NCI-H82 treated with DMSO at 0.1 percent for 48 hours (cell line): ENCODE results near the gene AOC2.

Experiments
- DNase-seq: peaks from one replicate; lab custom pipeline; 2025; ENCODE audit not compliant: unreplicated experiment; lab: John Stamatoyannopoulos, UW

Gene AOC2

DNA sequence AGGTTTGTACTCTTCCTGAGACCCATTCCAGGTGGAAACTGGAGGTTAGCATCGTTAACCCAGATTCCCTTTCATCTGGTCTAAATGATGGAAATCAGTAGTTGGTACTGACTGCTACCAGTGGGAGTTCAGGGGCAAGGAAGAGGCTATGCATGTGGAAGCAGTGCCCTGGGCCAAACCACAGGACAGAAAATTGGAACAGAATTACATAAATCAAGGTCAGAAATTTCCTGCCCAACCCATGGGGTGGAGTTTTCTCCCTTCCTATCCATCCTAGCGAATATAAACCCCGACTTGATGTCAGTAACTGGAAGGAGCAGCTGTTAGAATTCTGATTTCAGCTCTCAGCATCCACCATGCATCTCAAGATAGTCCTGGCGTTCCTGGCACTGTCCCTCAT lies at the start of gene AOC2:
AOC2 (plus strand) TSS at position 310 of the 400 bp plus-strand sequence; CDS start at position 357, 47 bp downstream.
- DNase-seq, result no peak

GRCh38 chr17:42795061-42795460 lies 49.3 kb upstream of the AOC2 start:
- no peak for DNase-seq

DNA sequence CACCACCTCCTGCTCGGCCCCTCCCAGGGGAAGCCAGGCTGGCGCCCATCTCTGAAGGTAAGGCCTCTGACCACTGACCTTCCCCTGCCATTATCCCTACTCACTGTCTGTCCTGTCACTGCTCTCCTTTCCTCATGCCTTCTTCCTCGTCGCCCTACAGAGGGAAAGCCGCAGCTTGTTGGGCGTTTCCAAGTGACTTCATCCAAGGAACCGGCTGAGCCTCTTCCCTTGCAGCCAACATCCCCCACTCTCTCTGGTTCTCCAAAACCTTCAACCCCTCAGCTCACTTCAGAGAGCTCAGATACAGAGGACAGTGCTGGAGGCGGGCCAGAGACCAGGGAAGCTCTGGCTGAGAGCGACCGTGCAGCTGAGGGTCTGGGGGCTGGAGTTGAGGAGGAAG lies 48.9 kb upstream of the AOC2 start:
- no peak for DNase-seq

- no peak for DNase-seq
Observed at GRCh38 chr17:42796066-42796758, 48.2 kb upstream of the AOC2 start.

DNA sequence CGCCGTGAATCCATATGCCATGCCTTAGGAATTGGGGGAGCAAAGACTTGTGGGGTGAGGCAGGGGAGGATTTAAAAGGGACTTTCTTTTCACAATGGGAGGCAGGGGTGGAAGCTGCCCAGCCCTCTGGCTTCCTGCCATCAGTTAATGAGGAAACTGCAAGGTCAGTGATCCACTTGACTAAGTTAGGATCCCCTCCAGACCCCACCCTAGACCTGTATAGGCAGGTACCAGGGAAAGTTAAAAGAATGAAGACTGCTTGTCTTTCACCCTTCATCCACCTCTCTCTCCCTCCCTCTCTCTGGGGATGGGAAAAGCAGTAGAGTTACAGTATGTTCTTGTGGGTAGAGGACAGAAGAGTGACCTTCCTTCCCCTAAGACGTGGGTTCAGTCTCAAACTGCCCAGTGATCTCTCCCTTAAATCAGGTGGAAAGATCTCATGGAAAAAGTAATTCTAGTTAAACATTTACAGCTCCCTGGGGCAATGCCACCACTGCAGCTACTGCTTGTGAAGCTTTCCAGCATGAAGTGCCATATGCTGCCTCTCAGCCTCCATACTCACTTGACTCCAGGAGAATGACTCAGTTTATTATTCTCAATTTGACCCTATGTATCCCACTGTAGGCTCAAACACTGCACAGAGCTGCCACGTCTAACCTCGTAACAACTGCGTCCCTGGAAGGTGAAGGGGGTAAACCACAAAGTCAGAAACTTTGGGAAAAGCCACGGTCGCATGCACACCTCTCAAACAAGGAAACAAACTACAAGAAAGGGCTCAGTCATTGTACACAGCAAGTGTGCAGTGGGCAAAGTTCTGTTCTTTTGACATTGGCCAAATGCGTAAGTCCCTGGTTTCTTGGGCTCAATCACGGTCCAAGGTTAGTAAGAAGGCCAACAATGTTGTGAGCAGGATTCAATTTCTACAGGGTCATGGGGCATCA lies 47.0 kb upstream of the AOC2 start:
- no peak for DNase-seq

- no peak for DNase-seq
Observed at GRCh38 chr17:42798011-42798382, 46.4 kb upstream of the AOC2 start.

GRCh38 chr17:42798383-42799380 lies 45.7 kb upstream of the AOC2 start, which contains the start of the genes CNTD1 and COA3:
TSS of gene CNTD1 (plus strand) at chr17:42798861. CDS start at chr17:42799068, 207 bp downstream.
TSS of gene COA3 (minus strand) at chr17:42798704. CDS start at chr17:42798681, 23 bp downstream.
- DNase-seq, result peak; percentile 48

DNA sequence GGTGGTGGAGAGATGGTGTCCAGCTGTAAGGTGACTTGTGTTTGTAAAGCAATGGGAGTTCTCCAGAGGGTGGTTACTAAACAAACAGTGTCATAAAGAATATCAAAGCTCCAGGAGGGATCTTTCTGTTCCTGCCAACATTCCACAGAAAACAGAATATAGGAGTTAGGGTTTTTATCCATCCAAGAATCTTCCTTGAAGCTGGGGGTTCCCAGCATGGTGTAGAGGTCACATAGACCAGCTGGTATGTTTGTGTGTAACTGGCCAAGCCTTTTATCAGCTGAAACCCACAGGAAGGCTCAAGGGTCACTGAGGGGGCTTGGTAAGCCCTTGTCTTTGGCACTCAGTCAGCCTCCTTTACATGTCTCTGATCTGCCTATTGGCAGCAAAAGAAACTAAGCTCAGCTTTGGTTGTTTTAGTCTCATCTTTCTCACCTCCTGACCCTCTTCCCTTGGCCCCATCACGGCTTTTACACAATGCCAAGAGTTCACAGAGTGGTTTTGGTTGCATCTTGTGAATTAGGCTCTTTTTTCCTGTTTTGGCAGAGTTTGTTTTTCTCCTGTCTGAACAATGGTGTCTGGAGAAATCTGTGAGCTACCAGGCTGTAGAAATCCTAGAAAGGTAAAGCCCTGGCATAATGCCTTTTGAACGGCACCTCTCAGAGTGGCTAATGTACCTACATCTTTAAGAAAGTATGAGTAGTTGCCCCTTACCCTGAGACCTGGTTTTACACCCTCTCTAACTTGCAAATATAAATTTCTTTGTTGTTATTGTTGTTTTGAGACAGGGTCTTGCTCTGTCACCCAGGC lies 41.1 kb upstream of the AOC2 start:
- DNase-seq, result no peak

DNA sequence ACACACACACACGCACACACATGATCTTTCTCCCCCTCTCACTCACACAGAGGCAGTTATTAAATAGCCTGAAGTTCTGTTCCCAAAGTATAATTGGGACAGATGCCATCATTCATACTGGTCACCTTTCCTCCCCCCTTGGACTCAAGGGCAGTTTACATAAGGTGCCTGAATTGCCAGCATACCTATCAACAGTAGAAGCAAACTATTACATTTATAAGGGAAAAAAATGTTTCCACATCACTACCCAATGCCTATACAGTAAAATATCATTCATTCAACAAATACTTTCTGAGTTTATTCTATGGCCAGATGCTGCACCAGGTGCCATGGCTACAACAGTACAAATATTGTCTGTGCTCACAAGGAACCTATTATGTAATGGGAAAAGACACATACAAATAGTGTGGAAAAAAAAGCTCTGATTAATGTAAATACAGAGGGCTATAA lies 39.4 kb upstream of the AOC2 start:
- no peak for DNase-seq

GRCh38 chr17:42806249-42806648 lies 38.1 kb upstream of the AOC2 start:
- no peak for DNase-seq

DNA sequence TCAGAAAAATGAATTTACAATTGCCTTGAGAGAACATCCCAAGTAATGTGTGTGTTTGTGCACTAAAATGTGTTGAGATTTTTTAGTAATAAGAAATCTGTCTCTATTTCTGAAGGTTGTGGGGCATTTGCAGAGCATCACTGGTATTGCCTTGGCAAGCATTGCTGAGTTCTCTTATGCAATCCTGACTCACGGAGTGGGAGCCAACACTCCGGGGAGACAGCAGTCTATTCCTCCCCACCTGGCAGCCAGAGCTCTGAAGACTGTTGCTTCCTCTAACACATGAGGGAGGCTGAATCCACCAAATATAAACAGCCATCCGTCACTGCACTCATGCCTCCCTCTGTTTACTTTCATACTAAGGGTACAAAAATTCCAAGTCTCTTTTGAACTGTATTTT lies 35.1 kb upstream of the AOC2 start:
- DNase-seq, result no peak

DNA sequence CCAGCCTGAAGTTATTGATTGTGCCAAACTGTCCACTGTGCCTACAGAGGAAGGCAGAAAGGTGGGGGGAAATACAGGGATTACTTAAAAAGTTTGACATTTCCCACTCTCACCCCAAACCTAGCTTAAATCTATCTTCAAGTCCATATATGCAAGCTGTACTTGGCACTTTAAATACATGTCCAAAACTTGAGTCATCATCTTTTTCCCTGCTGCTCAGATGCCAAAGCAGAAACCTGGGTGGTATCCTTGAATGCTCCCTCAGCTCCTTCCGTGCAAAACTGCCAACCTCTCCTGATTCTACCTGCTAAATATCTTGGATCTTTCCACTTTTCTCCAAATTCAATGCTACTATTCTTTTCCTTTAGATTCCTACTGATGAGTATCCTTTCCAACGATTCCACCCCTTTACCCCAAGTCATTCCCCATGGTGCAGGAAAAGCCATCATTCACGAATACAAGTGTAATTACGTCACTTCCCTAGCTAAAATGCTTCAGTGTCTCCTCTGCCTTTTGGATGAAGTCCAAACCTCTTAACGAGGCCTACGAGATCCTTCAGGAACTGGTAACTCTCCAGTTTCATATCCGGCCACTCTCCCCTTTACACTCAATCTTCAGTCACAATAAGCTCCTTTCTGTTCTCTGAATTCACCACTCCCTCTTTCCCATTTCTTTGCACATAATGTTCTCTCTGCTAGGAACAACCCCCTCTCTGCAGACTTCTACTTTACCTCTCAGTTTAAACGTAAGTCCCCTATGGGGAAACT lies 29.6 kb upstream of the AOC2 start:
- no peak for DNase-seq

DNA sequence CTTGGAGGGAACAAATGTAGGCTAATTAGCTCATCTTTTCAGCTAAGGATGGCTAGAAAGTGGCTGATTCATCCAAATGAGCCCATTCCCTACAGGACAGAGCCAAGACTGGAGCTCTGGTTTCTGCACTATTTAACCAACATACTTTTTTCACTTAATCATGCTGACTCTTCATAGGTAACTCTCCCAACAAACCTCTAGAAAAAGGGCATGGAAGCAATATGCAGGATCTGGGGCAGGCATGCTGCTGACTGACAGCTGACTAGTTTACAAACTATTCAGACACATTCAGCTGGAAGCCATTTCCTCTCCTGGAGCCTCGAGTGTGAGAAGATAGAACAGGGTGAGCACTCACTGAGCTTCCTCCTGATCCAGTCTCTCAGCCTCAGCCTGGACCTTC lies 26.5 kb upstream of the AOC2 start:
- no peak for DNase-seq

- DNase-seq, result no peak
Observed at GRCh38 chr17:42818379-42818778, 26.0 kb upstream of the AOC2 start.

GRCh38 chr17:42819939-42820535 lies 24.3 kb upstream of the AOC2 start:
- DNase-seq, result peak; percentile 56

DNA sequence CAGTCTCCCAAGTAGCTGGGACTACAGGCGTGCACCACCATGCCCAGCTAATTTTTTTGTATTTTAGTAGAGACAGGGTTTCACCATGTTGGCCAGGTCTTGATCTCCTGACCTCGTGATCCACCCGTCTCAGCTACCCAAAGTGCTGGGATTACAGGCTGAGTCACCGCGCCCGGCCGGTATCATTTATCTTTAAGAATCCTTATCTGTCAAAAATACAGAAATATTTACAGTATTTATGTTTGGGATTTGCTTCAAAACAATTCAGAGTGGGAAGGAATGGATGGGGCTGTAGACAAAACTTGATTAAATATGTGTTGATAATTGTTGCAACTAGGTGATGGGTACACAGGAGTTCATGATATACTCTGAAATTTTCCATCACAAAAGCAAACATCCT lies 23.2 kb upstream of the AOC2 start:
- no peak for DNase-seq

- no peak for DNase-seq
Observed at GRCh38 chr17:42827472-42827871, 16.9 kb upstream of the AOC2 start.

GRCh38 chr17:42830971-42831370 lies 13.4 kb upstream of the AOC2 start:
- DNase-seq, result no peak
